ENCODE measurements around the gene RIOK3.

- TF ChIP-seq RAD21 (IDR thresholded peaks at IDR 0.05; ENCODE audit: low read length) (no peak), RFX5 (IDR thresholded peaks at IDR 0.05; ENCODE audit: low read depth, low read length) (no peak), ELK1 (IDR thresholded peaks at IDR 0.05; ENCODE audit: borderline replicate concordance, low read depth, low read length) (no peak), POLR2A (IDR thresholded peaks at IDR 0.05; ENCODE audit: low read depth, low read length) (no peak), CTCF (conservative IDR thresholded peaks at IDR 0.05; ENCODE audit: low read depth, low read length) (no peak), CEBPB (IDR thresholded peaks at IDR 0.05; ENCODE audit: low read depth, low read length) (no peak)
Observed at GRCh38 chr18:23448291-23448690, 4.8 kb upstream of the RIOK3 start.
